HepG2 (cell line): ENCODE measurements around the gene RAB24. TPM values are rescaled to one million over a fixed set of nuclear protein-coding genes. Genes with fewer than 3 reads are reported as not detected.

Source experiments
- ARHGAP35 ChIP-seq: sonication (generic); formaldehyde crosslinking; IDR thresholded peaks from 2 replicates; pipeline ENCODE4 v1.9.0; 2022; ENCODE audit warnings: mild to moderate bottlenecking, inconsistent platforms, moderate library complexity, missing genetic modification reagents, borderline replicate concordance
- FOXA1 ChIP-seq, 2 experiments: fragments of 450-650 bp in 1 of 2; sonication (generic) in 1 of 2; formaldehyde crosslinking in 1 of 2; IDR thresholded peaks; 2 replicates each; pipeline versions ENCODE4 v1.4.0 to v1.6.1; 2016 to 2020; ENCODE audit warnings: missing genetic modification reagents in 1 of 2
- HNRNPH1 ChIP-seq: fragments of 200-400 bp; formaldehyde crosslinking; optimal IDR thresholded peaks from 2 replicates; pipeline ENCODE3; 2017; ENCODE audit warnings: mild to moderate bottlenecking, low read depth, low read length
- MED8 ChIP-seq: sonication (generic); formaldehyde crosslinking; IDR thresholded peaks from 2 replicates; pipeline ENCODE4 v1.8.1; 2023; ENCODE audit warnings: mild to moderate bottlenecking, missing genetic modification reagents; ENCODE audit not compliant: insufficient replicate concordance
- MTF1 ChIP-seq: sonication (generic); formaldehyde crosslinking; IDR thresholded peaks from 2 replicates; pipeline ENCODE4 v1.5.0; 2020; ENCODE audit warnings: missing genetic modification reagents
- MYC ChIP-seq: sonication (generic); formaldehyde crosslinking; IDR thresholded peaks from 2 replicates; pipeline ENCODE4 v1.9.0; 2021; ENCODE audit warnings: missing genetic modification reagents, borderline replicate concordance
- NFRKB ChIP-seq: fragments of 450-650 bp; IDR thresholded peaks from 2 replicates; pipeline ENCODE4 v1.6.1; 2017
- PHF21A ChIP-seq: sonication (generic); formaldehyde crosslinking; IDR thresholded peaks from 2 replicates; pipeline ENCODE4 v1.5.0; 2020; ENCODE audit warnings: mild to moderate bottlenecking, missing genetic modification reagents
- RBM39 ChIP-seq: fragments of 200-400 bp; formaldehyde crosslinking; IDR thresholded peaks from one replicate; pipeline ENCODE4 v1.6.1; 2018; ENCODE audit warnings: antibody characterized with exemption, mild to moderate bottlenecking, low read depth, low read length; ENCODE audit not compliant: poor library complexity, severe bottlenecking
- SMAD1 ChIP-seq: sonication (generic); formaldehyde crosslinking; IDR thresholded peaks from 2 replicates; pipeline ENCODE4 v1.4.0; 2020; ENCODE audit warnings: missing genetic modification reagents, low read depth, mild to moderate bottlenecking, borderline replicate concordance
- TCF12 ChIP-seq, 2 experiments: fragments of 450-650 bp in 1 of 2; sonication (generic) in 1 of 2; formaldehyde crosslinking in 1 of 2; IDR thresholded peaks; 2 replicates each; pipeline versions ENCODE4 v1.6.1 to v1.8.0; 2017 to 2022; ENCODE audit warnings: antibody characterized with exemption in 1 of 2, mild to moderate bottlenecking in 1 of 2, missing genetic modification reagents in 1 of 2, moderate library complexity in 1 of 2
- TEAD3 ChIP-seq: optimal IDR thresholded peaks from 2 replicates; pipeline ENCODE3; 2016; ENCODE audit warnings: borderline replicate concordance
- TSC22D2 ChIP-seq: sonication (generic); formaldehyde crosslinking; IDR thresholded peaks from 2 replicates; pipeline ENCODE4 v1.5.1; 2020; ENCODE audit warnings: missing genetic modification reagents, mild to moderate bottlenecking, borderline replicate concordance
- U2AF1 ChIP-seq: fragments of 200-400 bp; formaldehyde crosslinking; optimal IDR thresholded peaks from 2 replicates; pipeline ENCODE3; 2017; ENCODE audit warnings: mild to moderate bottlenecking, low read depth, low read length
- ZNF766 ChIP-seq: sonication (generic); formaldehyde crosslinking; IDR thresholded peaks from 2 replicates; pipeline ENCODE4 v1.5.0; 2020; ENCODE audit warnings: missing genetic modification reagents, borderline replicate concordance
- ZSCAN21 ChIP-seq: sonication (generic); formaldehyde crosslinking; IDR thresholded peaks from 2 replicates; pipeline ENCODE4 v1.8.0; 2022; ENCODE audit warnings: mild to moderate bottlenecking, missing genetic modification reagents, moderate library complexity, borderline replicate concordance
- ZSCAN25 ChIP-seq: sonication (generic); formaldehyde crosslinking; IDR thresholded peaks from 2 replicates; pipeline ENCODE4 v1.8.0; 2022; ENCODE audit warnings: mild to moderate bottlenecking, missing genetic modification reagents
- polyA plus RNA-seq, 8 experiments: library from polyadenylated mRNA; depleted of rRNA in 3 of 8; stranded (reverse) in 7 of 8; unstranded in 1 of 8; fragments of >200 nt; fragmentation: Illumina TruSeq in 4 of 8; extraction: Trizol in 4 of 8; gene quantifications; 2 replicates each; pipeline versions ENCODE4 v1.2.1 to v1.2.3, GENCODE V29; 2011 to 2016; ENCODE audit warnings: low read depth in 4 of 8, missing spikeins in 1 of 8, mixed read lengths in 1 of 8; ENCODE audit not compliant: insufficient read depth in 1 of 8
- total RNA-seq, 5 experiments: library from RNA; depleted of rRNA; stranded (reverse); fragments of >200 nt; fragmentation: Illumina TruSeq; extraction: Trizol; gene quantifications; 2 replicates each; pipeline ENCODE4 v1.2.3, GENCODE V29; 2016; ENCODE audit warnings: low read depth in 1 of 5
- TF ChIP-seq, protein P1 (sequence below): sonication (generic); formaldehyde crosslinking; IDR thresholded peaks from 2 replicates; pipeline ENCODE4 v1.4.0; 2020; ENCODE audit warnings: mild to moderate bottlenecking, missing genetic modification reagents
- TF ChIP-seq, protein P2 (sequence below): sonication (generic); formaldehyde crosslinking; IDR thresholded peaks from 2 replicates; pipeline ENCODE4 v1.8.0; 2022; ENCODE audit warnings: missing genetic modification reagents, mild to moderate bottlenecking, borderline replicate concordance
- TF ChIP-seq, protein P3 (sequence below): sonication (generic); IDR thresholded peaks from 2 replicates; pipeline ENCODE4 v1.6.1; 2016; ENCODE audit warnings: low read depth, borderline replicate concordance
- TF ChIP-seq, protein P4 (sequence below): sonication (generic); formaldehyde crosslinking; IDR thresholded peaks from 2 replicates; pipeline ENCODE4 v1.8.1; 2023; ENCODE audit warnings: mild to moderate bottlenecking, moderate library complexity, missing genetic modification reagents
- TF ChIP-seq, protein P5 (sequence below): sonication (generic); formaldehyde crosslinking; IDR thresholded peaks from 2 replicates; pipeline ENCODE4 v1.9.0; 2021; ENCODE audit warnings: missing genetic modification reagents, mild to moderate bottlenecking, borderline replicate concordance

Gene RAB24
- total and polyA plus RNA-seq, 2 of the 13 experiments (the other 11 are each of a cell fraction or from before 2014, with no cell fraction given): 22.9 to 63.7 TPM

DNA sequence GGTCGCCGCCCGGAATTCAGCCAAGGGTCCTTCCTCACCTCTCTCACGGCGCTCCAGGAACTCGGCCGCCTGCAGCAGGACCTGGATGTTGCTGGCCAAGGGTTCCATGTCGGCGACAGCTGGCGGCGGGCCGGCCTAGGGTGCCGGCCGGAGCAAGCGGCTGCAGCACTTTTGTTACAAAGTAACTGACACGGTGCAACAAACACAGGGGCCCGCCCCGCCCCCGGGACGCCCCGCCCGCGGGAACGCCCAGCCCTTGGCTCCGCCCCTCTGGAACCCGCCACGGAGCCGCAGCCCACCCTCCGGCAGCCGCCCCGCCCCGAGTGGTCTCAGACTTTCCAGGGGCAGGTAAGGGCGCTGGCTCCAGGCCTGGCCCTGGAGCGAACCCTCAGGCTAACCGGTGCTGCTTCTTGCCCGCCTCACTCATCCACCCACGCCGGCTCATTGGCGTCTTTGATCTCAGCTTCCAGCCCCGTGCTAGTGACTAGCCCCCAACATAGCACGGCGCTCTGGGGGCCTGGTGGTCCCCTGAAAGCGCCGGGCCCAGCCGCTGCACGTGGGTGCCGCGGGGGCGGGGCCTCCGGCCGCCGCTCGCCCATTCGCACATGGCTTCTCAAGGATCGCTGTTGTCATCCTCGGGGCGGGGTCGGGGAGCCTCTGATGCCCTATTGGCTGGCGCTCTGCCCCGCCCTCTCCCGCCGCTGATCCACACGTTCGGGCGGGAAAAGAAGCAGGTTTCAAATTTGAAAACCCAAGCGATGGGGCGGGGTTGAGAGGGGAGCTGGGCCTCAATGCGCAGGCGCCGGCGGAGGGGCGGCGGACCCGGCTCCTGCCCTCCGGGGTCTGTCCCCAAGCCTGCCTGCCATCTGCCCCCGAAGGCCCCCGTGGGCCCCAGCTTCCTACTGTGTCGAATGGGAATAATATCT lies 8.5 kb upstream of the RAB24 start, which contains the start of gene MXD3 (continued):
- TF ChIP-seq, protein P1, sequence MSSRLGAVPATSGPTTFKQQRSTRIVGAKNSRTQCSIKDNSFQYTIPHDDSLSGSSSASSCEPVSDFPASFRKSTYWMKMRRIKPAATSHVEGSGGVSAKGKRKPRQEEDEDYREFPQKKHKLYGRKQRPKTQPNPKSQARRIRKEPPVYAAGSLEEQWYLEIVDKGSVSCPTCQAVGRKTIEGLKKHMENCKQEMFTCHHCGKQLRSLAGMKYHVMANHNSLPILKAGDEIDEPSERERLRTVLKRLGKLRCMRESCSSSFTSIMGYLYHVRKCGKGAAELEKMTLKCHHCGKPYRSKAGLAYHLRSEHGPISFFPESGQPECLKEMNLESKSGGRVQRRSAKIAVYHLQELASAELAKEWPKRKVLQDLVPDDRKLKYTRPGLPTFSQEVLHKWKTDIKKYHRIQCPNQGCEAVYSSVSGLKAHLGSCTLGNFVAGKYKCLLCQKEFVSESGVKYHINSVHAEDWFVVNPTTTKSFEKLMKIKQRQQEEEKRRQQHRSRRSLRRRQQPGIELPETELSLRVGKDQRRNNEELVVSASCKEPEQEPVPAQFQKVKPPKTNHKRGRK (CRISPR knock-in tag): no peak
- TF ChIP-seq MED8 (CRISPR knock-in tag) (peak; percentile 23), TSC22D2 (CRISPR knock-in tag) (no peak), ARHGAP35 (CRISPR knock-in tag) (no peak), ZNF766 (CRISPR knock-in tag) (0 out of 2 replicates have a peak, but pooled peaks have one; percentile 43), TEAD3 (peak; percentile 10), HNRNPH1 (no peak), NFRKB (no peak), MTF1 (no peak), MYC (peak; percentile 98), ZSCAN21 (CRISPR knock-in tag) (no peak; the same call in 1 of the 2 replicates), PHF21A (no peak), RBM39 (peak; percentile 82), ZSCAN25 (CRISPR knock-in tag) (no peak), U2AF1 (no peak), TCF12 (IDR thresholded peaks at IDR 0.05) (no peak), TCF12 (CRISPR knock-in tag; IDR thresholded peaks at IDR 0.05) (no peak), FOXA1 (IDR thresholded peaks at IDR 0.05) (no peak), FOXA1 (CRISPR knock-in tag; IDR thresholded peaks at IDR 0.05) (no peak), SMAD1 (CRISPR knock-in tag) (no peak)
- TF ChIP-seq, protein P2, sequence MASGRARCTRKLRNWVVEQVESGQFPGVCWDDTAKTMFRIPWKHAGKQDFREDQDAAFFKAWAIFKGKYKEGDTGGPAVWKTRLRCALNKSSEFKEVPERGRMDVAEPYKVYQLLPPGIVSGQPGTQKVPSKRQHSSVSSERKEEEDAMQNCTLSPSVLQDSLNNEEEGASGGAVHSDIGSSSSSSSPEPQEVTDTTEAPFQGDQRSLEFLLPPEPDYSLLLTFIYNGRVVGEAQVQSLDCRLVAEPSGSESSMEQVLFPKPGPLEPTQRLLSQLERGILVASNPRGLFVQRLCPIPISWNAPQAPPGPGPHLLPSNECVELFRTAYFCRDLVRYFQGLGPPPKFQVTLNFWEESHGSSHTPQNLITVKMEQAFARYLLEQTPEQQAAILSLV (CRISPR knock-in tag): no peak
- TF ChIP-seq, protein P3, sequence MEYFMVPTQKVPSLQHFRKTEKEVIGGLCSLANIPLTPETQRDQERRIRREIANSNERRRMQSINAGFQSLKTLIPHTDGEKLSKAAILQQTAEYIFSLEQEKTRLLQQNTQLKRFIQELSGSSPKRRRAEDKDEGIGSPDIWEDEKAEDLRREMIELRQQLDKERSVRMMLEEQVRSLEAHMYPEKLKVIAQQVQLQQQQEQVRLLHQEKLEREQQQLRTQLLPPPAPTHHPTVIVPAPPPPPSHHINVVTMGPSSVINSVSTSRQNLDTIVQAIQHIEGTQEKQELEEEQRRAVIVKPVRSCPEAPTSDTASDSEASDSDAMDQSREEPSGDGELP: no peak; the same call in 1 of the 2 replicates
- TF ChIP-seq, protein P4, sequence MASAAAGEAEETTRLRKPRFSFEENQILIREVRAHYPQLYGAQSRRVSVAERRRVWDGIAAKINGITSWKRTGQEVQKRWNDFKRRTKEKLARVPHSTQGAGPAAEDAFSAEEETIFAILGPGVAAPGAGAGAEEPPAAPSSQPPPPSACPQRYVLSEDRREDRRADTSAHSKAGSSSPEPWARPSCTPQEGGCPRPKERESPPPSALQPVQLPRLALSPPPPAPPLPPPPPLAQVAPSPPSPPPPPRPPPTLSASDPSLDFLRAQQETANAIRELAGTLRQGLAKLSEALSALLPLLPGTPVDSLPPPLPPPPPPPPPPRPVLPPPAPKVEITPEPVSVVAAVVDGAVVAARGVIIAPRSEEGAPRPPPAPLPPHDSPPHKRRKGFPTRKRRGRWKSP (CRISPR knock-in tag): peak; percentile 29; the same call in 1 of the 2 replicates
- TF ChIP-seq, protein P5, sequence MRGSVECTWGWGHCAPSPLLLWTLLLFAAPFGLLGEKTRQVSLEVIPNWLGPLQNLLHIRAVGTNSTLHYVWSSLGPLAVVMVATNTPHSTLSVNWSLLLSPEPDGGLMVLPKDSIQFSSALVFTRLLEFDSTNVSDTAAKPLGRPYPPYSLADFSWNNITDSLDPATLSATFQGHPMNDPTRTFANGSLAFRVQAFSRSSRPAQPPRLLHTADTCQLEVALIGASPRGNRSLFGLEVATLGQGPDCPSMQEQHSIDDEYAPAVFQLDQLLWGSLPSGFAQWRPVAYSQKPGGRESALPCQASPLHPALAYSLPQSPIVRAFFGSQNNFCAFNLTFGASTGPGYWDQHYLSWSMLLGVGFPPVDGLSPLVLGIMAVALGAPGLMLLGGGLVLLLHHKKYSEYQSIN (CRISPR knock-in tag): no peak
